Activated CD8-positive, alpha-beta memory T cell treated with anti-CD3 and anti-CD28 coated beads, Interleukin-2, amount 50 U/mL, for 24 hours (primary cell): ENCODE data around the gene CTSA.
A peak's percentile ranks its signal among the peaks of the same experiment; 100 is the strongest.
"Not testable (repeated sequence)": the region's sequence is repeated elsewhere in the genome, so short reads cannot be mapped to it uniquely, and the experiment has no call there.

Experiments used
- DNase-seq: peaks from one replicate; pipeline ENCODE4 v3.0.0-alpha.2; 2020; ENCODE audit errors: extremely low read depth

The CTSA gene

GRCh38 chr20:45894797-45895196 lies 3.7 kb downstream of the CTSA start:
- no peak for DNase-seq

DNA sequence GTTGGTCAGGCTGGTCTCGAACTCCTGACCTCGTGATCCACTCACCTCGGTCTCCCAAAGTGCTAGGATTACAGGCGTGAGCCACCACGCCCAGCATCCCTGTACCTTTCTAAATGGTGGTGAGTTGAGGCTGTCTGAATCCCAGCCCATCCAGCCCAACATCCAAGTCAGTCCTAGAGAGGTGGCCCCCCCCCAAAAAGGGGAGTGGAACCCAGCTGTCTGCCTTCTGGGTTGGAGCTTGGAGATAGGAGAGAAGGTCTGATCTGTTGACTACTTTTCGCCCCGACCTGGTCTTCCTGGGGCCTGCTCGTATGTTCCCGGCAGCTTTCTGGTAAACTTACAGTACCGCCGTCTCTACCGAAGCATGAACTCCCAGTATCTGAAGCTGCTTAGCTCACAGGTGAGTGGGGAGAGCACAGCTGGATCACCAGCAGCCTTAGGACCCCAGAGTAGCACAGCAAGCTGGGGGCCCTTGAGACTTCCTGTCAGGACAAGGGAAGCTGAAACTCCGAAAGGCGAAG lies 5.6 kb downstream of the CTSA start:
- no peak for DNase-seq

DNA sequence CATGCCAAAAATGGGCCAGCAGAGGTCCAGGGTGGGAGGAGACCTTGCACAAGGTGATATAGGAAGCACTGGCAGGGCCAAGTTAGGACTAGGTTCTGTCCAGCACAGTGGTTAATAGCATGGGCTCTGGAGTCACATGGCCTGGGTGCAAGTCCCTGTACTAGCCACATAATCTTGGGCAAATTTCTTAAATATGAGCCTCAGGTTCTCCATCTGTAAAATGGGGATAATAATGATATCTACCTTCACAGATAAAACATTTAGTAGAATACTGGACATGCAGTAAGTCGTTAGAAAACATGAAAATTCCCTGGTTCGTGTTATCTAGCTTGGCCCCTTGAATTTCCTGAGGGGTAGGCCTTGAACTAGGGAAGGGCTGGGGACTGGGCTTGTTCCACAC lies 6.2 kb downstream of the CTSA start:
- DNase-seq = no peak

DNA sequence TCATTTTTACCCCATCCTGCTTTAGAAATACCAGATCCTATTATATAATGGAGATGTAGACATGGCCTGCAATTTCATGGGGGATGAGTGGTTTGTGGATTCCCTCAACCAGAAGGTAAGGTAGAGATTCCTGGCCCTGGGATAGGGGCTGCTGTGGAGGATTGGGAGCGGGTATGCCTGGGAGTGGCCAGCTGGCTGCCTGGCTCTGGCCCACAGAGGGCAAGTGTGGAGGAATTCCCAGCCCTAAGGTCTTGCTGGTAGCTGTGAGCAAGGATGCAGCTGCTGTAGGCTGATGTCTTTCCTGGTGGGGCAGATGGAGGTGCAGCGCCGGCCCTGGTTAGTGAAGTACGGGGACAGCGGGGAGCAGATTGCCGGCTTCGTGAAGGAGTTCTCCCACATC lies 6.6 kb downstream of the CTSA start:
- no peak for DNase-seq

- DNase-seq = no peak
Observed at GRCh38 chr20:45898285-45898684, 7.2 kb downstream of the CTSA start.

- DNase-seq = no peak
Observed at GRCh38 chr20:45899046-45899835, 8.1 kb downstream of the CTSA start.

GRCh38 chr20:45901332-45901731 lies 10.2 kb downstream of the CTSA start:
- not testable (repeated sequence) for DNase-seq

DNA sequence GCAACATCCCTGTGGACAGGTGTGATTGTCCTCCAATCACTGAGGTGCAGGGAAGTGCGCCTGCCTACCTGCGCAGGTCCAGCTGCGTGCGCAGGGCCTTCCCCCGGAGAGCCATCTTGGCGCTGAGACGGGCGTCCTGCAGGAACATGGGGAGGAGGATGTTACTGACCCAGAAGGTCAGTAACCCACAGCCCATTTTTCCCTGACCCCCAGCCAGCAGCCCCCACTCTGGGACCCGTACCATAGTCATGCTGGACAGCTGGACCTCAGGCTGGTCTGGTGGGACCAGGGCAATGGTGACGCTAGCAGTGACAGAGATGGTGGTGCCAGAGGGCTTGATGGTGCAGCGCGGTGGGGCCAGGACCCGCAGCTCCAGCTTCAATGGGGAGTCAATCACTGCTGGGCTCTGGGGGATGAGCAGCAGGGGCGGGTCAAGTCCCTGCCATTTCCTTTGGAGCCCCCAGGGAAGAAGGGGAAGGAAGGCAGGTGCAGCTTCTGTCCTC lies 11.1 kb downstream of the CTSA start:
- no peak for DNase-seq

GRCh38 chr20:45904583-45905504 lies 13.7 kb downstream of the CTSA start:
- DNase-seq = no peak

DNA sequence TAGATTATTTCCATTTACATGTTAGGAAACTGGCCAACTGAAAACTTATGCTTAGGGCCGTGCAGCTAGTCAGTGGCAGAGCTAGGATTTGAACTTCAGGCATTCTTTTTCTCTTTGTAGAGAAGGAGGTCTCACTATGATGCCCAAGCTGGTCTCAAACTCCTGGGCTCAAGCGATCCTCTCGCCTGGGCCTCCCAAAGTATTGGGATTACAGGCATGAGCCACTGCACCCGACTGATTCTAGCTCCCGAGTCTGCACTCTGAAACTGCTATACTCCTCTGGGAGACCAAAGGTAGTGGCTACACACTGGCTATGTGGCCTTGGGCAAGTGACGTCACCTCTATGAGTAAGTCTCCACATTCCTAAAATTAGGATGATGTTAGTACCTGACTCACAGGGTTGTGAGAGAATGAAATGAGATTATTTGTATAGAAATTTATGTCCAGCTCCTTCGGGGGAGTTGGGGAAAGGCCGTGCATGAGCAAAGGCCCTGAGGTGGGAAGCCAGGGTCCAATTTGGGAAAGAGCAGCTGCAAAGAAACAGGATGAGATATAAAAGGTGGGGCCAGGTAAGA lies 14.5 kb downstream of the CTSA start:
- DNase-seq = no peak

- no peak for DNase-seq
Observed at GRCh38 chr20:45907219-45907948, 16.2 kb downstream of the CTSA start.

DNA sequence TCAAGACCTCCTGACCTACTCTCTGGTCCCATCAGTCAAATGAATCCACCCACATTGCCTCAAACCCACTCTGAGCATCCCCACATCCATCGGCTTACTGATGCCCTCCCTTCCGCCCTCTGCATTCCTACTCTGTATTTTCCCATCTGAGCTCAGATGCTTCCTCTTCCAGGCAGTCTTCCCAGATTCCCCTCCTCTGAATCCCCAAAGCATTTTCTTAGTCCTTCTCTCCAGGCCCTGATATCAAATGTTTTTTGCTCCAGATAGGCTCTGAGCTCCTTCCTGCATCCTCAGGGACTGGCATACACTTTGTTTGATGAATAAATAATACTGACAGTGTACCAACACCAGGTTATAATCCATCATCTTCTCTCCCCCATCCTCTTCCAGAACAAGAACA lies 16.9 kb downstream of the CTSA start:
- DNase-seq = no peak

GRCh38 chr20:45909336-45909808 lies 18.2 kb downstream of the CTSA start:
- DNase-seq = no peak

- DNase-seq = no peak
Observed at GRCh38 chr20:45909817-45910669, 18.9 kb downstream of the CTSA start.

GRCh38 chr20:45910670-45911485 lies 19.7 kb downstream of the CTSA start:
- peak; percentile 88 for DNase-seq

- DNase-seq = no peak
Observed at GRCh38 chr20:45911486-45912343, 20.6 kb downstream of the CTSA start, which contains the start of gene PLTP. Gene PLTP, minus strand, starts transcription at chr20:45912155. Its CDS starts 703 bp downstream, at chr20:45911452.

- no peak for DNase-seq
Observed at GRCh38 chr20:45912344-45912682, 21.2 kb downstream of the CTSA start.

DNA sequence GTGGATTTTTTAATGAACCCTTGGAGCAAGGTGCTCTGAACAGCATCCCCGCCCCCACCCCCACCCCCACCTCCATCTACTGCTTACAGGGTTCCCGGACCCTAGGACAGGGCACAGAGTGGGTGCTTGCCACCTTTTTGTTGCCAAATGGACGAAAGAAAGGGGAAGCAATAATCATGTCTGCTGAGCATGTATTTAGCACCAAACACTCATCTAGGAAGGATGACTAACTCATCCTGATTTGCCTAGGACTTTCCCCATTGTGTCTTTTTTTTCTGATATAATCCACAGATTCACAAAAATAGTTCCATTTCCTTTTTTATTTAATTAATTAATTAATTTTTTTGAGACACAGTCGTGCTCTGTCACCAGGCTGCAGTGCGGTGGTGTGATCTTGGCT lies 22.0 kb downstream of the CTSA start:
- no peak for DNase-seq

DNA sequence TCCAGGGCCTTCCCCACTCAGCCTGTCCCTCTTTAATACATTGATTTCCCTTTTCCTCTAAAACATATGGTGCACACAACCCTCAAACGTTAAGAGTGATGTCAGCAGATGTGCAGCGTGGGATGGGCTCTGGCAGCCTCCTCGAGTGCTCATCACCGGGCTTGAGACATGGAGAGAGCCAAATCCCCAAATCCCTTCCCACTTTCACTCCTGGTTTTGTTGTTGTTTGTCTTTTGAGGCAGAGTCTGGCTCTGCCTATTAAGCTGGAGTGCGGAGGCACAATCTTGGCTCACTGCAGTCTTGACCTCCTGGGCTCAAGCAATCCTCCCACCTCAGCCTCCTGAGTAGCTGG lies 26.6 kb downstream of the CTSA start:
- no peak for DNase-seq
